Trophoblast cell (in vitro differentiated cells and primary cell): ENCODE measurements around the gene C5AR2.
A peak's percentile ranks its signal among the peaks of the same experiment; 100 is the strongest.

Source experiments
- DNase-seq, 2 donors: peaks; one replicate each; pipeline ENCODE4 v3.0.0-alpha.2; 2016
- H2AFZ ChIP-seq: 2 replicates; pipeline ENCODE4 v1.6.1; 2013; ENCODE audit warnings: low read length, moderate library complexity, mild to moderate bottlenecking; ENCODE audit not compliant: insufficient read depth, poor library complexity
- H2AK5ac ChIP-seq: 2 replicates; pipeline ENCODE4 v1.6.1; 2013; ENCODE audit warnings: mild to moderate bottlenecking, low read length
- H2BK120ac ChIP-seq: 2 replicates; pipeline ENCODE4 v1.6.1; 2013; ENCODE audit warnings: low read length, mild to moderate bottlenecking, moderate library complexity; ENCODE audit not compliant: insufficient read depth, poor library complexity
- H2BK12ac ChIP-seq: 2 replicates; pipeline ENCODE4 v1.6.1; 2013; ENCODE audit warnings: mild to moderate bottlenecking, low read length, moderate library complexity
- H2BK5ac ChIP-seq: 2 replicates; pipeline ENCODE4 v1.6.1; 2013; ENCODE audit warnings: low read length, low read depth, moderate library complexity, mild to moderate bottlenecking; ENCODE audit not compliant: poor library complexity
- H3K14ac ChIP-seq: 2 replicates; pipeline ENCODE4 v1.6.1; 2013; ENCODE audit warnings: mild to moderate bottlenecking, low read length
- H3K18ac ChIP-seq: 2 replicates; pipeline ENCODE4 v1.6.1; 2013; ENCODE audit warnings: mild to moderate bottlenecking, low read length
- H3K23ac ChIP-seq: 2 replicates; pipeline ENCODE4 v1.6.1; 2013; ENCODE audit warnings: low read length
- H3K27ac ChIP-seq: 2 replicates; pipeline ENCODE4 v1.5.1; 2013; ENCODE audit warnings: low read depth, mild to moderate bottlenecking, inconsistent platforms, low read length, moderate library complexity
- H3K27me3 ChIP-seq: 2 replicates; pipeline ENCODE4 v1.6.1; 2013; ENCODE audit warnings: inconsistent platforms, mild to moderate bottlenecking, low read length, moderate library complexity; ENCODE audit not compliant: insufficient read depth
- H3K36me3 ChIP-seq, 2 experiments: 1 replicate in 1 of 2; 2 replicates in 1 of 2; pipeline ENCODE4 v1.6.1; 2013; ENCODE audit warnings: low read length in 2 of 2, mild to moderate bottlenecking in 2 of 2, moderate library complexity in 1 of 2; ENCODE audit not compliant: insufficient read depth in 2 of 2, control insufficient read depth in 1 of 2
- H3K4ac ChIP-seq: 2 replicates; pipeline ENCODE4 v1.6.1; 2013; ENCODE audit warnings: low read depth, mild to moderate bottlenecking, low read length, moderate library complexity
- H3K4me1 ChIP-seq, 2 experiments: 1 replicate in 1 of 2; 2 replicates in 1 of 2; pipeline ENCODE4 v1.6.1; 2013; ENCODE audit warnings: low read length in 2 of 2, mild to moderate bottlenecking in 2 of 2, moderate library complexity in 1 of 2; ENCODE audit not compliant: insufficient read depth in 2 of 2, control insufficient read depth in 1 of 2
- H3K4me2 ChIP-seq: 2 replicates; pipeline ENCODE4 v1.6.1; 2013; ENCODE audit warnings: inconsistent platforms, mild to moderate bottlenecking, low read length, moderate library complexity
- H3K4me3 ChIP-seq: 2 replicates; pipeline ENCODE4 v1.5.1; 2013; ENCODE audit warnings: mild to moderate bottlenecking, low read depth, low read length, inconsistent platforms
- H3K79me1 ChIP-seq: one replicate; pipeline ENCODE4 v1.6.1; 2013; ENCODE audit warnings: low read length
- H3K79me2 ChIP-seq: 2 replicates; pipeline ENCODE4 v1.6.1; 2013; ENCODE audit warnings: low read length, mild to moderate bottlenecking; ENCODE audit not compliant: control insufficient read depth, insufficient read depth, poor library complexity
- H3K9ac ChIP-seq: 2 replicates; pipeline ENCODE4 v1.6.1; 2013; ENCODE audit warnings: mild to moderate bottlenecking, low read length
- H3K9me3 ChIP-seq: 2 replicates; pipeline ENCODE4 v1.6.1; 2013; ENCODE audit warnings: low read depth, mild to moderate bottlenecking, control low read depth, inconsistent platforms, low read length; ENCODE audit not compliant: insufficient read depth
- H4K12ac ChIP-seq: 2 replicates; pipeline ENCODE4 v1.6.1; 2013; ENCODE audit warnings: low read depth, mild to moderate bottlenecking, low read length, moderate library complexity
- H4K8ac ChIP-seq: 2 replicates; pipeline ENCODE4 v1.6.1; 2013; ENCODE audit warnings: low read depth, mild to moderate bottlenecking, low read length, moderate library complexity
- H4K91ac ChIP-seq: one replicate; pipeline ENCODE4 v1.6.1; 2013; ENCODE audit warnings: low read depth, mild to moderate bottlenecking, low read length, moderate library complexity
- WGBS: extraction: QIAGEN DNeasy Blood & Tissue Kit; methylation state at CpG from one replicate; pipeline ENCODE4 v1.1.7; 2013; ENCODE audit warnings: missing lambda C conversion rate; ENCODE audit not compliant: insufficient read length, insufficient coverage; ENCODE audit errors: extremely low coverage; 5-methylcytosine and 5-hydroxymethylcytosine counted together

Gene C5AR2

GRCh38 chr19:47378246-47378645 lies 46.3 kb downstream of the C5AR2 start:
- Histone ChIP-seq H4K91ac (no peak overlapping the region), H3K79me2 (no peaks in the 10 kb centered on the region), H3K79me1 (no peaks in the 10 kb centered on the region), H3K27ac (no peak overlapping the region), H3K18ac (no peak overlapping the region), H3K23ac (no peak overlapping the region), H3K9me3 (peaks cover 7% of the 10 kb centered on the region), H3K27me3 (no peaks in the 10 kb centered on the region), H2BK120ac (no peak overlapping the region), H3K4me1 (no peaks in the 10 kb centered on the region), H3K9ac (no peak overlapping the region), H2AK5ac (no peak overlapping the region), H3K14ac (no peak overlapping the region), H3K4me2 (no peak overlapping the region), H2AFZ (no peak overlapping the region), H4K8ac (no peak overlapping the region), H3K4ac (no peak overlapping the region), H4K12ac (no peak overlapping the region), H2BK5ac (no peak overlapping the region), H2BK12ac (no peak overlapping the region), H3K4me3 (no peak overlapping the region), H3K36me3 (peaks cover 86% of the 10 kb centered on the region in 2 experiments)
- WGBS, result no CpG with 5 or more reads among the region's 11 CpGs
- no peak for DNase-seq

DNA sequence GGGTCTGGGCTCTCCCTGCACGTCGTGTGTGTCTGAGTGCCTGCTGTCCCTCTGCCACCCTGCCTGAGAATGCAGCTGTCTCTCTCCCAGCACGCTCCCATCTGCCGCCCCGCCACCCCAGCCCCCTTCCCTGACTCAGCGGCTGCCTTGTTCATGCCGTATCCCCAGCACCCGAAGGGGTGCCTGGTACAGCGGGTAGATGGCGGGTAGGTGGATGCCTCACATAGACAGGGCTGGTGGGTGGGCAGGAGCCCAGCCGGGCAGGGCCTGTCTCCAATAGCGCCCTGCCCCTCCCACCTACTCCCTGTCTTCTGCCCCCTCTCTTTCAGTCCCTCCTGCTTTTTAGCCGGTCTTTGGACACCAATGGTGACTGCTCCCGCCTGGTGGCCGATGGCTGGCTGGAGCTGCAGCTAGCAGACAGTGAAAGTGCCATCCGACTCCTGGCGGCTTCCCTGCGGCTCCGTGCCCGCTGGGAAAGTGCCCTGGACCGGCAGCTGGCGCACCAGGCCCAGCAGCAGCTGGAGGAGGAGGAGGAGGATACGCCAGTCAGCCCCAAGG lies 47.5 kb downstream of the C5AR2 start:
- no peak for DNase-seq
- Histone ChIP-seq H3K79me1 (no peaks in the 10 kb centered on the region), H3K18ac (no peak overlapping the region), H3K9me3 (peaks cover 7% of the 10 kb centered on the region), H3K4ac (no peak overlapping the region), H3K23ac (no peak overlapping the region), H2BK5ac (no peak overlapping the region), H2BK120ac (no peak overlapping the region), H4K91ac (no peak overlapping the region), H2AK5ac (no peak overlapping the region), H4K12ac (no peak overlapping the region), H3K4me1 (no peaks in the 10 kb centered on the region), H3K4me2 (no peak overlapping the region), H3K27me3 (no peaks in the 10 kb centered on the region), H4K8ac (no peak overlapping the region), H3K27ac (no peak overlapping the region), H3K14ac (no peak overlapping the region), H3K36me3 (peaks cover 75 to 76% of the 10 kb centered on the region in 2 experiments), H3K79me2 (no peaks in the 10 kb centered on the region), H2BK12ac (no peak overlapping the region), H2AFZ (no peak overlapping the region), H3K9ac (no peak overlapping the region), H3K4me3 (peak overlapping the region; percentile 25)
- no CpG with 5 or more reads among the region's 23 CpGs for WGBS

GRCh38 chr19:47380559-47380958 lies 48.6 kb downstream of the C5AR2 start:
- Histone ChIP-seq H2BK12ac (no peak overlapping the region), H3K23ac (no peak overlapping the region), H3K4me1 (no peaks in the 10 kb centered on the region), H3K4me3 (no peak overlapping the region), H4K91ac (no peak overlapping the region), H3K9ac (no peak overlapping the region), H3K27me3 (no peaks in the 10 kb centered on the region), H3K79me1 (no peaks in the 10 kb centered on the region), H3K4me2 (no peak overlapping the region), H4K8ac (no peak overlapping the region), H3K14ac (no peak overlapping the region), H2BK120ac (no peak overlapping the region), H3K36me3 (peaks cover 64 to 65% of the 10 kb centered on the region in 2 experiments), H3K27ac (no peak overlapping the region), H2AK5ac (no peak overlapping the region), H3K9me3 (peaks cover 7% of the 10 kb centered on the region), H2AFZ (no peak overlapping the region), H2BK5ac (no peak overlapping the region), H4K12ac (no peak overlapping the region), H3K18ac (no peak overlapping the region), H3K4ac (no peak overlapping the region), H3K79me2 (no peaks in the 10 kb centered on the region)
- WGBS, result no CpG with 5 or more reads among the region's 6 CpGs
- no peak for DNase-seq

DNA sequence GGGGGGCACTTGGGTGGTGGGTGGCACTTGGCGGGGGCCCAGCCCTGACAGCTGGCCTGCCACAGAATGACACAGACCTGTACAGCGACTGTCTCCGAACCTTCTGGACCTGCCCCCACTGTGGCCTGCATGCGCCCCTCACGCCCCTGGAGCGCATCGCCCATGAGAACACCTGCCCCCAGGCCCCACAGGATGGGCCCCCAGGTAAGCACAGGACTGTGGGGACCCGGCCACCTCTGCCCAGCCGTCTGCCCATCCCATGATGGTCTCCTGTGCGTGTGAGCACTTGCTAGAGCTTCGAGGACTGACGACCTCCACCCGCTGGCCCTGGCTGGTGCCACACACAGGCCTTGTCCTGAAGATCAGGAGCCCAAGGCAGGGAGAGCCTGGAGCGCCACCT lies 49.1 kb downstream of the C5AR2 start:
- no peak overlapping the region for H2BK12ac ChIP-seq
- H2AFZ ChIP-seq, result no peak overlapping the region
- H3K4me3 ChIP-seq, result no peak overlapping the region
- H3K23ac ChIP-seq, result no peak overlapping the region
- no peak overlapping the region for H2BK5ac ChIP-seq
- DNase-seq, result no peak
- H3K14ac ChIP-seq, result no peak overlapping the region
- no peak overlapping the region for H4K8ac ChIP-seq
- WGBS, result no CpG with 5 or more reads among the region's 14 CpGs
- H3K18ac ChIP-seq, result no peak overlapping the region
- no peaks in the 10 kb centered on the region for H3K79me1 ChIP-seq
- no peaks in the 10 kb centered on the region for H3K4me1 ChIP-seq
- H3K36me3 ChIP-seq, result peaks cover 59% of the 10 kb centered on the region in 2 experiments
- no peak overlapping the region for H4K12ac ChIP-seq
- H4K91ac ChIP-seq, result no peak overlapping the region
- H3K27ac ChIP-seq, result no peak overlapping the region
- no peaks in the 10 kb centered on the region for H3K27me3 ChIP-seq
- H3K9ac ChIP-seq, result no peak overlapping the region
- H3K4me2 ChIP-seq, result no peak overlapping the region
- no peak overlapping the region for H3K4ac ChIP-seq
- H2BK120ac ChIP-seq, result no peak overlapping the region
- no peak overlapping the region for H2AK5ac ChIP-seq
- peaks cover 7% of the 10 kb centered on the region for H3K9me3 ChIP-seq
- no peaks in the 10 kb centered on the region for H3K79me2 ChIP-seq
